Measurements from ENCODE around the gene KAZN. TPM values are rescaled to one million over a fixed set of nuclear protein-coding genes. Genes with fewer than 3 reads are reported as not detected.
A peak's percentile ranks its signal among the peaks of the same experiment; 100 is the strongest.

The KAZN gene
- total and polyA plus RNA-seq, 3 donors from 2014 or later = 12.1 to 14.6 (median 13.8) TPM

GRCh38 chr1:14592004-14592631 is 6.4 kb upstream of the KAZN start:
- no peak for TF ChIP-seq CTCF (IDR thresholded peaks at IDR 0.05)
- no peak for TF ChIP-seq POLR2A (IDR thresholded peaks at IDR 0.05)
- Histone ChIP-seq H3K36me3 (ENCODE audit: low read depth, missing control alignments) (no peaks in the 10 kb centered on the region), H3K4me1 (no peaks in the 10 kb centered on the region), H3K27ac (no peak overlapping the region), H3K9me3 (no peaks in the 10 kb centered on the region), H3K27me3 (no peaks in the 10 kb centered on the region), H3K4me3 (no peak overlapping the region)
- WGBS, 2 donors = 67 to 81% methylated on average over 8 to 9 of the region's 9 CpGs
- DNase-seq = no peak
- intact Hi-C loops (cut with DNase I; ENCODE audit: low total_unique reads) = no loop called here

GRCh38 chr1:14593302-14593701 is 5.2 kb upstream of the KAZN start:
- DNase-seq = no peak
- Histone ChIP-seq H3K27ac (no peak overlapping the region), H3K36me3 (ENCODE audit: low read depth, missing control alignments) (no peaks in the 10 kb centered on the region), H3K4me1 (peaks cover 3% of the 10 kb centered on the region), H3K9me3 (no peaks in the 10 kb centered on the region), H3K4me3 (no peak overlapping the region), H3K27me3 (no peaks in the 10 kb centered on the region)
- no peak for TF ChIP-seq CTCF (IDR thresholded peaks at IDR 0.05)
- no peak for TF ChIP-seq POLR2A (IDR thresholded peaks at IDR 0.05)
- WGBS, 2 donors = 74 to 75% methylated on average over 4 of the region's 4 CpGs
- intact Hi-C loops (cut with DNase I; ENCODE audit: low total_unique reads) = no loop called here

GRCh38 chr1:14594045-14594444 is 4.4 kb upstream of the KAZN start:
- Histone ChIP-seq H3K27ac (no peak overlapping the region), H3K9me3 (no peaks in the 10 kb centered on the region), H3K27me3 (no peaks in the 10 kb centered on the region), H3K4me3 (no peak overlapping the region), H3K36me3 (ENCODE audit: low read depth, missing control alignments) (no peaks in the 10 kb centered on the region), H3K4me1 (peaks cover 5% of the 10 kb centered on the region)
- intact Hi-C loops (cut with DNase I; ENCODE audit: low total_unique reads) = no loop called here
- DNase-seq = no peak
- no peak for TF ChIP-seq CTCF (IDR thresholded peaks at IDR 0.05)
- TF ChIP-seq POLR2A (IDR thresholded peaks at IDR 0.05) = no peak
- 85 to 88% methylated on average over 5 of the region's 5 CpGs for WGBS, 2 donors

- intact Hi-C loops (cut with DNase I; ENCODE audit: low total_unique reads) = no loop called here
- 81 to 90% methylated on average over 5 of the region's 5 CpGs for WGBS, 2 donors
- Histone ChIP-seq H3K9me3 (no peaks in the 10 kb centered on the region), H3K27me3 (no peaks in the 10 kb centered on the region), H3K36me3 (ENCODE audit: low read depth, missing control alignments) (no peaks in the 10 kb centered on the region), H3K4me3 (no peak overlapping the region), H3K27ac (no peak overlapping the region), H3K4me1 (peaks cover 5% of the 10 kb centered on the region)
- no peak for DNase-seq
- TF ChIP-seq CTCF (IDR thresholded peaks at IDR 0.05) (no peak), POLR2A (IDR thresholded peaks at IDR 0.05) (no peak)
Measured at GRCh38 chr1:14596591-14596990, 1.9 kb upstream of the KAZN start.

- WGBS, 2 donors = 53 to 72% methylated on average over 8 to 10 of the region's 10 CpGs
- Histone ChIP-seq H3K9me3 (no peaks in the 10 kb centered on the region), H3K27ac (no peak overlapping the region), H3K36me3 (ENCODE audit: low read depth, missing control alignments) (no peaks in the 10 kb centered on the region), H3K27me3 (no peaks in the 10 kb centered on the region), H3K4me1 (peaks cover 7% of the 10 kb centered on the region), H3K4me3 (peak overlapping the region; percentile 41 to 64)
- TF ChIP-seq CTCF (IDR thresholded peaks at IDR 0.05) = no peak
- TF ChIP-seq POLR2A (IDR thresholded peaks at IDR 0.05) = no peak
- intact Hi-C loops (cut with DNase I; ENCODE audit: low total_unique reads) = no loop called here
- DNase-seq = no peak
Measured at GRCh38 chr1:14597343-14598006, 1.0 kb upstream of the KAZN start.

All from testis (tissue), 3 donors.